MG63 (cell line): ENCODE results near the gene CDH16. TPM values are rescaled to one million over a fixed set of nuclear protein-coding genes. Genes with fewer than 3 reads are reported as not detected.
A peak's percentile ranks its signal among the peaks of the same experiment; 100 is the strongest.
"Not testable (repeated sequence)": the region's sequence is repeated elsewhere in the genome, so short reads cannot be mapped to it uniquely, and the experiment has no call there.

ENCODE experiments used
- DNase-seq: peaks from one replicate; pipeline ENCODE4 v3.0.0-alpha.2; 2020
- H3K27me3 ChIP-seq: fragments of 250-450 bp; sonication (Bioruptor Pico); 2 replicates; pipeline ENCODE4 v1.5.1; 2020; ENCODE audit warnings: mild to moderate bottlenecking, moderate library complexity
- H3K36me3 ChIP-seq: fragments of 250-450 bp; sonication (Bioruptor Pico); 2 replicates; pipeline ENCODE4 v1.5.1; 2020; ENCODE audit warnings: mild to moderate bottlenecking, moderate library complexity
- H3K4me3 ChIP-seq: fragments of 250-450 bp; sonication (Bioruptor Pico); 2 replicates; pipeline ENCODE4 v1.5.1; 2020; ENCODE audit warnings: mild to moderate bottlenecking, moderate library complexity
- H3K9me3 ChIP-seq: fragments of 250-450 bp; sonication (Bioruptor Pico); 2 replicates; pipeline ENCODE4 v1.5.1; 2020; ENCODE audit warnings: mild to moderate bottlenecking, moderate library complexity
- total RNA-seq: library from RNA; depleted of rRNA; stranded (reverse); fragments of >200 nt; shearing (Covaris generic); gene quantifications from 2 replicates; pipeline ENCODE4 v1.2.3, GENCODE V29; 2014; ENCODE audit warnings: low replicate concordance

Gene CDH16
- total RNA-seq, 1 experiment from 2014 or later = not detected

DNA sequence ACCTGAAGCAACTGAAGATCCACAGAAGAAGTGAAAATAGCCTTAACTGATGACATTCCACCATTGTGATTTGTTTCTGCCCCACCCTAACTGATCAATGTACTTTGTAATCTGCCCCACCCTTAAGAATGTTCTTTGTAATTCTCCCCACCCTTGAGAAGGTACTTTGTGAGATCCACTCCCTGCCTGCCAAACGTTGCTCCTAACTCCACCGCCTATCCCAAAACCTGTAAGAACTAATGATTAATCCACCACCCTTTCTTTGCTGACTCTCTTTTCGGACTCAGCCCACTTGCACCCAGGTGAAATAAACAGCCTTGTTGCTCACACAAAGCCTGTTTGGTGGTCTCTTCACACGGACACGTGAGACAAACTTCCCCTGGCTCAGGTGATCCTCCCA, 22.0 kb downstream of the CDH16 start:
- not testable (repeated sequence) for H3K27me3 ChIP-seq, H3K36me3 ChIP-seq, DNase-seq, H3K4me3 ChIP-seq, H3K9me3 ChIP-seq

DNA sequence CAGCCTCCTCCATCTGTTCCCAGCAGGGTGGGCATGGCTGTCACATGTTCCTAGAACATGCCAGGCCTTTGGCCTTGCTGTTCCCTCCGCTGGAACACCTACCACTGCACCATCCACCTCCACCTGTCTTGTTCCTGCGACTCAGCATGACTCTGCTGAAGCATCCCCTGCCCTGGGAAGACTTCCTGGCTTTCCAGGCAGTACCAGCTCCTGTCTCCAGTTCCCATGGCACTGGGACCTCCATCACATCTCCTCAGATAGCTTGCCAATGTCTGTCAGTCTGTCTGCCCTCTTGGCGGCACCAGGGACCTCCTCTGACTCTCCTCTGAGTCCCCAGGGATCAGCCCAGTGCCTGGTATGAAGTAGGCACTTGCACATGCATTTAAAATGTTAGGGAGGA, 22.7 kb downstream of the CDH16 start:
- H3K36me3 ChIP-seq = no peaks in the 10 kb centered on the region
- H3K27me3 ChIP-seq = no peaks in the 10 kb centered on the region
- DNase-seq = no peak
- H3K4me3 ChIP-seq = no peak overlapping the region
- H3K9me3 ChIP-seq = no peaks in the 10 kb centered on the region

- Histone ChIP-seq H3K36me3 (no peaks in the 10 kb centered on the region), H3K27me3 (no peaks in the 10 kb centered on the region), H3K9me3 (no peaks in the 10 kb centered on the region), H3K4me3 (no peak overlapping the region)
- DNase-seq = no peak
Measured at GRCh38 chr16:66895689-66895979, 23.1 kb downstream of the CDH16 start.

DNA sequence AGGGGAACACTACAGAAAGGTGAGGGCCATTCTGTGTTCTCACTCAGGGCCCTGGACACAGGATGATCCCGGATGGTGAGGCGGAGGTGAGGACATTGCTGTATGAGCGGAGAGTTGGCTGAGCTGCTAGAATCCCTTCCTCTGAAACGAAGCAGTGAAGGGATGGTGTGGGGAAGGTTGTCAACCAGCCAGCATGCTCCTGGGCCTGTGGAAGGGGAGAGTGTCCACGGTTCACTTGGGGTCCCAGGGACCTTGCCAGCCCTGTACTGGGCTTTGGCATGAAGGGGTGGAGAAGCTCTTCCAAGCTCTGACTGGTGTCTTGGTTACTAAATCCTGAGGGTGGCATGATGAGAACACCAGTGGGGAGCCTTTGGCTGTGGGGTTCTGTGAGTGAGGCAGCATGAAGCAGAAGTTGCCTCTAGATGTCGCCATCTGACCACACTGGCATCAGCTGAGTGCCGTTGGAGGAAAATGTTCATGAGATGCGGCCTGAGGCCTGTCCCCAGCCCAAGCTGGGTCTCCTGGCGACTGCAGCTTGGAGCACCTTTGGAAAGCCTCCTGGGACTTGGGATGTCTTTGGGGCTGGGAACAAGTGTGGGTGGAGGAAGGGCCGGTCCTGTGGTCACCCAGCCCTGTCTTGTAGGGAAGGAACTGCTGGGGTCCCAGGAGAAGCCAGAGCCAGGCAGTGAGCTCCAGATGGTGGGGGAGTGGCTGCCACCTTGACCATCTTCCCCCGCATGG, 23.6 kb downstream of the CDH16 start:
- DNase-seq = peak; percentile 42
- Histone ChIP-seq H3K9me3 (no peaks in the 10 kb centered on the region), H3K4me3 (no peak overlapping the region), H3K27me3 (no peaks in the 10 kb centered on the region), H3K36me3 (no peaks in the 10 kb centered on the region)

DNA sequence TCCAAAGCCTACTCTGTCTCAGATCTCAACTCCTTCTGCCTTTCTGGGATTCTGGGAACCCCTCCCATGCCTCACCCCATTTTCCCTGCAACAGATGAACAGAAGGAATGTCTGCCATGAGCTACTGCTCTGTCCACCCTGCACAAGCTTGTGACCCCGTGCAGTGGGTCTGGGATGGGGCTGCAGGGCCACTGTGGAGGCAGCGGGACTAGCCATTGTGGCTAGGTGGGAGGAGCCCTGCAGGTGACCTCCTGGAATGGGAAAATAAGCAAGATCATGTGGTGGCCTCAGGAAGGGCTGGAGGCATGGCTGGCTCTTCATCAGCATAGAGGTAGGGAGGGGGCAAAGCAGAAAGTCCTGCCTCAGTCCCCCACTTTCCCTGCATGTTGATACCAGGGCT, 24.6 kb downstream of the CDH16 start:
- no peaks in the 10 kb centered on the region for H3K36me3 ChIP-seq
- H3K9me3 ChIP-seq = no peaks in the 10 kb centered on the region
- H3K4me3 ChIP-seq = no peak overlapping the region
- no peaks in the 10 kb centered on the region for H3K27me3 ChIP-seq
- DNase-seq = no peak

DNA sequence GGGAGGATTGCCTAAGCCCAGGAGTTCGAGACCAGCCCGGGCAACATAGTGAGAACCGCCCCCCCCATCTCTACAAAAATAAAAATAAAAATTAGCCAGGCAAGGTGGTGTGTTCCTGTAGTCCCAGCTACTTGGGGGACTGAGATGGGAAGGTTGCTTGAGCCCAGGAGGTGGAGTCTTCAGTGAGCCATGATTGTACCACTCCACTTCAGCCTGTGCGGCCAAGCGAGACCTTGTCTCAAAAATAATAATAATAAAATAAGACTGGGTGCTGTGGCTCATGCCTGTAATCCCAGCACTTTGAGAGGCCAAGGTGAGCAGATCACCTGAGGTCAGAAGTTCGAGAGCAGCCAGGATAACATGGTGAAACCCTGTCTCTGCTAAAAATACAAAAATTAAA, 26.9 kb downstream of the CDH16 start:
- Histone ChIP-seq H3K36me3 (no peaks in the 10 kb centered on the region), H3K27me3 (no peaks in the 10 kb centered on the region), H3K9me3 (no peaks in the 10 kb centered on the region), H3K4me3 (no peak overlapping the region)
- DNase-seq = no peak

- Histone ChIP-seq H3K4me3 (no peak overlapping the region), H3K36me3 (no peaks in the 10 kb centered on the region), H3K9me3 (no peaks in the 10 kb centered on the region), H3K27me3 (no peaks in the 10 kb centered on the region)
- DNase-seq = no peak
Measured at GRCh38 chr16:66891360-66891759, 27.3 kb downstream of the CDH16 start.

DNA sequence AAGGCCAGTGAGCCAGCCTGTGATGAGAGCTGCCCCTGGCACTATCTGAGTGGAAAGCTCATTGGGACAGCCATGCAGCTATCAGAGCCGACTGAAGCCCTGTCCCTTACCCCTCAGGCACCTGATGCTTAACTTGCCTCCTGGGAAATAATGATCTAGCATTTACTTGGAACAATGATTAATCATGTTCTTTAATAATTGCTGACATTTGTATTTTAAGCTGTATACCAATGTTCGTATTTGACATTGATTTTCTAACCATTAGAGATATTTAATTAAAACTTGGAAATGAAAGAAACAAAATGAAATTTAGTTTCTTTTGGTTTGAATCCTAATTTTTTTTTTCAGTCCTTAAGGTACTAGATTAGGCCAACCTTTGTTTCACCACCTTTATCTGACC, 27.9 kb downstream of the CDH16 start:
- H3K9me3 ChIP-seq = no peaks in the 10 kb centered on the region
- H3K27me3 ChIP-seq = no peaks in the 10 kb centered on the region
- H3K4me3 ChIP-seq = no peak overlapping the region
- H3K36me3 ChIP-seq = no peaks in the 10 kb centered on the region
- DNase-seq = no peak

DNA sequence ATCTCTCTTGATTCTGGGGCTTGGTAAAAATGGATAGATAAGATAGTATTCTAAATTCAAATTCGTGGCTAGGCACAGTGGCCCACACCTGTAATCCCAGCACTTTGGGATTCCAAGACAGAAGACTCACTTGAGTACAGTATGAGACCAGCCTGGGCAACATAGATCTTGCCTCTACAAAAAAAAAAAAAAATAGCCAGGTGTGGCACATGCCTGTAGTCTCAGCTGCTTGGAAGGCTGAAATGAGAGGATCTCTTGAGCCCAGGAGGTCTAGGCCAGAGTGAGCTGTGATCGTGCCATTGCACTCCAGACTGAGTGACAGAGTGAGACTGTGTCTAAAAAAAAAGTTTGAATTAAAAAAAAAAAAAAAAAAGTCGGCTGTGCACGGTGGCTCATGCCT, 29.1 kb downstream of the CDH16 start:
- Histone ChIP-seq H3K4me3 (no peak overlapping the region), H3K9me3 (no peaks in the 10 kb centered on the region), H3K36me3 (no peaks in the 10 kb centered on the region), H3K27me3 (no peaks in the 10 kb centered on the region)
- DNase-seq = no peak

- DNase-seq = no peak
- no peaks in the 10 kb centered on the region for H3K9me3 ChIP-seq
- no peaks in the 10 kb centered on the region for H3K27me3 ChIP-seq
- H3K36me3 ChIP-seq = no peaks in the 10 kb centered on the region
- no peak overlapping the region for H3K4me3 ChIP-seq
Measured at GRCh38 chr16:66888647-66889615, 29.8 kb downstream of the CDH16 start.

DNA sequence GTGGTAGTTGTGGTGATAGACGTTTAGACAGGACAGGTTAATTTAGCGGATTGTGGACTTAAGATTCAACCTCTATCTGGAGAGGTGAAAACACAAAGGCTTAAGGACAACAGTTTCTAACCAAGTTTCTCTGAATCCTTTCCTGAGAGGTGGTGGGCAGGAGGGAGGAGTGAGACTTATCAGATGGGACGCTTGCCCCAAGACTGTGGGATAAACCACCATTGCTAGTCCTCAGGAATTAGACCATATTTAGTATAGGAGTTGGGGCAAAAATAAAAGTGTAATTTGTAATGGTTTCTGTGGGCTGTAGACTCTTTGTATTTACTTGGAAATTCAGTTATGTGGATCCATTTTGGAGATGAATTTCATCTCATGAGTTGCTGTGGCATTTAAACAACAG, 31.8 kb downstream of the CDH16 start:
- DNase-seq = no peak
- Histone ChIP-seq H3K27me3 (no peaks in the 10 kb centered on the region), H3K4me3 (no peak overlapping the region), H3K9me3 (no peaks in the 10 kb centered on the region), H3K36me3 (no peaks in the 10 kb centered on the region)

- H3K36me3 ChIP-seq = no peaks in the 10 kb centered on the region
- DNase-seq = no peak
Measured at GRCh38 chr16:66886321-66886720, 32.4 kb downstream of the CDH16 start.

DNA sequence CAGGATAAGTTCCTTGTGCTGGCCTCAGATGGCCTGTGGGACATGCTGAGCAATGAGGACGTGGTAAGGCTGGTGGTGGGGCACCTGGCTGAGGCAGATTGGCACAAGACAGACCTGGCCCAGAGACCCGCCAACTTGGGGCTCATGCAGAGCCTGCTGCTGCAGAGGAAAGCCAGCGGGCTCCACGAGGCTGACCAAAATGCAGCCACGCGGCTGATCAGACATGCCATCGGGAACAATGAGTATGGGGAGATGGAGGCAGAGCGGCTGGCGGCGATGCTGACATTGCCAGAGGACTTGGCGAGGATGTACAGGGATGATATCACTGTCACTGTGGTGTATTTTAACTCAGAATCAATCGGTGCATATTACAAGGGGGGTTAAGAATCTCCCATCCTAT, 33.2 kb downstream of the CDH16 start:
- Histone ChIP-seq H3K27me3 (no peaks in the 10 kb centered on the region), H3K4me3 (no peak overlapping the region), H3K36me3 (no peaks in the 10 kb centered on the region), H3K9me3 (no peaks in the 10 kb centered on the region)
- no peak for DNase-seq

More at GRCh38 chr16:66886321-66886720, 32.4 kb downstream of the CDH16 start:
- H3K9me3 ChIP-seq = no peaks in the 10 kb centered on the region
- H3K27me3 ChIP-seq = no peaks in the 10 kb centered on the region
- H3K4me3 ChIP-seq = no peak overlapping the region

DNA sequence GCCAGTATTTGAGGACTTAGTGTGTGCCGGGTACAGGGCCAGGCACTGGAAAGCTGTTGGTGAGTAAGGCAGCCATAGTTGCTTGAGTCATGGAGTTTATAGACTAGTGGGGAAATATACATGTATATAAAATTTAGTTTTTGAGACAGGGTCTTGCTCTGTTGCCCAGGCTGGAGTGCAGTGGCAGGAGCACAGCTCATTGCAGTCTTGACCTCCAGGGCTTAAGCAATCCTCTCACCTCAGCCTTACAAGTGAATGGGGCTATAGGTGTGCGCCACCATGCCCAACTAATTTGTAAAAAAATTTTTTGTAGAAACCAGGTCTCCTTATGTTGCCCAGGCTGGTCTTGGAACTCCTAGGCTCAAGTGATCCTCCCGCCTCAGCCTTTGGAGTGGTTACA, 36.0 kb downstream of the CDH16 start:
- Histone ChIP-seq H3K36me3 (no peaks in the 10 kb centered on the region), H3K27me3 (no peaks in the 10 kb centered on the region), H3K4me3 (no peak overlapping the region), H3K9me3 (no peaks in the 10 kb centered on the region)
- no peak for DNase-seq

GRCh38 chr16:66881964-66882508, 36.6 kb downstream of the CDH16 start:
- Histone ChIP-seq H3K36me3 (no peaks in the 10 kb centered on the region), H3K4me3 (no peak overlapping the region), H3K27me3 (no peaks in the 10 kb centered on the region), H3K9me3 (no peaks in the 10 kb centered on the region)
- DNase-seq = no peak

- Histone ChIP-seq H3K36me3 (no peaks in the 10 kb centered on the region), H3K27me3 (no peaks in the 10 kb centered on the region), H3K9me3 (no peaks in the 10 kb centered on the region), H3K4me3 (peak overlapping the region; percentile 80)
- DNase-seq = no peak
Measured at GRCh38 chr16:66881560-66881959, 37.1 kb downstream of the CDH16 start.

DNA sequence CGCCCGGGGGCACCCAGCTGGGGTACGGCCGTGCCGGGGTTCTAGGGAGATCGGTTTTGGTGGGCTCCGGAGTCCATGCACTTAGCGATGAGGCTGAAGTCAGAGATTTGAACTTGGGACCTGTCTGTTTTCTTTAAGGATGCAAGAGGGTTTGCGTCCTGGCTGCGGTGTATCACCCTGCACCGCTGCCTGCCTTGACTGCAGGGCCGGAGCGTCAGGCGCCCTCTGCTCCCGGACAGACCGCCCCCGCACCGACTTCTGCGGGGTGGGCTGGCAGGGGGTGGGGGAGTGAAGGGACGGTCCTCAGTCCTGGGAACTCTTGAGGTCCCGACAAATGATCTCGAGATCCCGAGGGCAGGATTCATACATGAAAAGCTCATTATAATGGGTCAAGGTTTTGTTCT, 37.7 kb downstream of the CDH16 start:
- Histone ChIP-seq H3K4me3 (peak overlapping the region; percentile 80), H3K9me3 (no peaks in the 10 kb centered on the region), H3K36me3 (no peaks in the 10 kb centered on the region), H3K27me3 (no peaks in the 10 kb centered on the region)
- DNase-seq = peak; percentile 28
